Chondrocyte (in vitro differentiated cells): ENCODE measurements around the gene BAD. TPM values are rescaled to one million over a fixed set of nuclear protein-coding genes. Genes with fewer than 3 reads are reported as not detected.
A peak's percentile ranks its signal among the peaks of the same experiment; 100 is the strongest.

Experiments used
- DNase-seq: peaks from one replicate; pipeline ENCODE4 v3.0.0; 2021; ENCODE audit warnings: mixed read lengths, low spot score
- H3K27ac Mint-ChIP-seq: one replicate; pipeline ENCODE4 v1.8.0; 2021; ENCODE audit warnings: mild to moderate bottlenecking, moderate library complexity, mixed read lengths; ENCODE audit not compliant: unreplicated experiment
- H3K27me3 Mint-ChIP-seq: 2 replicates; pipeline ENCODE4 v1.8.0; 2021; ENCODE audit warnings: low read depth, mixed read lengths
- H3K36me3 Mint-ChIP-seq: 2 replicates; pipeline ENCODE4 v1.8.0; 2021; ENCODE audit warnings: low read depth, mixed read lengths
- H3K4me1 Mint-ChIP-seq: 2 replicates; pipeline ENCODE4 v1.8.0; 2021; ENCODE audit warnings: low read depth, mild to moderate bottlenecking, mixed read lengths
- H3K4me3 Mint-ChIP-seq: one replicate; pipeline ENCODE4 v1.8.0; 2021; ENCODE audit warnings: mild to moderate bottlenecking, moderate library complexity, mixed read lengths; ENCODE audit not compliant: unreplicated experiment
- H3K9me3 Mint-ChIP-seq: 2 replicates; pipeline ENCODE4 v1.8.0; 2021; ENCODE audit warnings: low read depth, mixed read lengths
- total RNA-seq: library from RNA; stranded (reverse); gene quantifications from 3 replicates; pipeline ENCODE4 v1.2.1, GENCODE V29; 2021
- TF ChIP-seq, protein P1 (sequence below): fragments of 200-600 bp; sonication (generic); IDR thresholded peaks from 2 replicates; pipeline ENCODE4 v1.5.0; 2021; ENCODE audit warnings: antibody characterized with exemption, mild to moderate bottlenecking, moderate library complexity

Gene BAD
- total RNA-seq, 1 donor from 2014 or later, result 56.8 TPM

DNA sequence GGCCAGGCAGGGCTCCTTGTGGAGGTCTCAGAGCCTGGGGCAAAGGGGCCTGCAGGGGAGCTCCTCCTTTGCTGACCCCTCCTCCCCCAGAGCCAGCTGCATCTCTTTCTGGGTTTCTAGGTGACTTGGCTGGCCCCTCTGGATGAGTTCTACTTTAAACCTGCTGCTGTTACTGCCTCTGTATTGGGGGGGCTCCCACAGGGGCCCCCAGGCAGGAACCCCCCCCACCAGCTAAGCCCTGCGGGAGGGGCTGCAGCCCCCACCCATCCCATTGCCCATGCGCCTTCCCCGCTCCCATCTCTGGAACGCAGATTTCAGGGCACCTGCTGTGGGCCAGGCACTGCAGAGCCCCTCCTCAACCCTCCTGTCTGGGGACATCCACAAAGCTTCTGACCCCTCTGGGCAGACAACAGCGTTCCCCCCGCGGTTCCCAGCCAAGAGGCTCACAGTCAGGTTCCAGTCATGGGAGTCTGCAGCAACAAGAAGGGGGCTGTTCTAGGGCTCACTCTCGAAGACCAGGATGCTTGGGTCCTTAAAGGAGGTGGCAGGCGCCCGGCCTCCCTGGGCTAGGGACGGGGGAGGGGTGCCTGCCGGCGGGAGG is 34.0 kb downstream of the BAD start:
- Mint-ChIP-seq H3K4me1 (peaks cover 30% of the 10 kb centered on the region), H3K27ac (no peak overlapping the region), H3K27me3 (no peaks in the 10 kb centered on the region), H3K4me3 (peak overlapping the region; percentile 77), H3K9me3 (no peaks in the 10 kb centered on the region), H3K36me3 (no peaks in the 10 kb centered on the region)
- no peak for DNase-seq
- TF ChIP-seq, protein P1, sequence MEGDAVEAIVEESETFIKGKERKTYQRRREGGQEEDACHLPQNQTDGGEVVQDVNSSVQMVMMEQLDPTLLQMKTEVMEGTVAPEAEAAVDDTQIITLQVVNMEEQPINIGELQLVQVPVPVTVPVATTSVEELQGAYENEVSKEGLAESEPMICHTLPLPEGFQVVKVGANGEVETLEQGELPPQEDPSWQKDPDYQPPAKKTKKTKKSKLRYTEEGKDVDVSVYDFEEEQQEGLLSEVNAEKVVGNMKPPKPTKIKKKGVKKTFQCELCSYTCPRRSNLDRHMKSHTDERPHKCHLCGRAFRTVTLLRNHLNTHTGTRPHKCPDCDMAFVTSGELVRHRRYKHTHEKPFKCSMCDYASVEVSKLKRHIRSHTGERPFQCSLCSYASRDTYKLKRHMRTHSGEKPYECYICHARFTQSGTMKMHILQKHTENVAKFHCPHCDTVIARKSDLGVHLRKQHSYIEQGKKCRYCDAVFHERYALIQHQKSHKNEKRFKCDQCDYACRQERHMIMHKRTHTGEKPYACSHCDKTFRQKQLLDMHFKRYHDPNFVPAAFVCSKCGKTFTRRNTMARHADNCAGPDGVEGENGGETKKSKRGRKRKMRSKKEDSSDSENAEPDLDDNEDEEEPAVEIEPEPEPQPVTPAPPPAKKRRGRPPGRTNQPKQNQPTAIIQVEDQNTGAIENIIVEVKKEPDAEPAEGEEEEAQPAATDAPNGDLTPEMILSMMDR, result no peak

DNA sequence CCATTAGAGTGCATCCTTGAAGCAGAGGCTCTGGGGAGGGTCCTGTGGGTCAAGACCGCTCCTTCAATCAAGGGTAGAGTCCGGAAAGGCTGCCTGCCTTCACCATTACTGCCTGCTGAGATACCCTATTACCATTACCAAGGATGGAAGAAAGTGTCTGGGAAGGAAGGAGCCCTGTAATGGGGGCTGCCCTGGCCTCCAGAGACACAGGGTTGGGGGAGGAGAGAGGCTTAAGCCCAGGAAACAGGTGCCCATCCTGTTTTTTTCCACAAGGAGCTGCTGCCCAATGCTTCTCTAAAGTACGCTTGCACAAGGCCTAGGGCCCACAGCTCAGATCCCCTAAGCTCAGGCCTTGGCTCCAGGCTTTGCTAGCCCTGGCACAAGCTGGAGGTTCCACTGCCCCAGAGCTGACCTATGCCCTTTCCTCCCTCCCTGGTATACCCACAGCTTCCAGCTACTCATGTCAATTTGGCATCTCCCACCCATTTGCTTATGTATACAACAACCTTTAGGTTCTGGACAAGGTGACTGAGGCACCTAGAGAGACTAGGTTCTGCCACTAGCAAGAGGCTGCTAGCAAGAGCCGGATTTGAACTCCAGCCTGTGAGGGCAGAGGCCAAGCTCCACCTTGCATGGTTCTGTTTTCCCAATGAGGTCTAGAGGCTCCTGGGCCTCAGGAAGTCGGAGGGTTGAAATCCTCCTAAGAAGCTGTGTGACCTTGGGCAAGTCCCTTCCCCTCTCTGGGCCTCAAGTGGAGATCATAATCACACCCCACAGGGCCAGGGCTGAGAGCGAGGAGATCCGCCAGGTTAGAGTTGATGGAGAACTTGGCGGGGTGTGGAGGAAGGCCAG is 34.7 kb downstream of the BAD start:
- Mint-ChIP-seq H3K9me3 (no peaks in the 10 kb centered on the region), H3K4me3 (no peak overlapping the region), H3K36me3 (no peaks in the 10 kb centered on the region), H3K27me3 (no peaks in the 10 kb centered on the region), H3K27ac (no peak overlapping the region), H3K4me1 (peaks cover 34% of the 10 kb centered on the region)
- no peak for DNase-seq
- TF ChIP-seq, protein P1, result no peak

DNA sequence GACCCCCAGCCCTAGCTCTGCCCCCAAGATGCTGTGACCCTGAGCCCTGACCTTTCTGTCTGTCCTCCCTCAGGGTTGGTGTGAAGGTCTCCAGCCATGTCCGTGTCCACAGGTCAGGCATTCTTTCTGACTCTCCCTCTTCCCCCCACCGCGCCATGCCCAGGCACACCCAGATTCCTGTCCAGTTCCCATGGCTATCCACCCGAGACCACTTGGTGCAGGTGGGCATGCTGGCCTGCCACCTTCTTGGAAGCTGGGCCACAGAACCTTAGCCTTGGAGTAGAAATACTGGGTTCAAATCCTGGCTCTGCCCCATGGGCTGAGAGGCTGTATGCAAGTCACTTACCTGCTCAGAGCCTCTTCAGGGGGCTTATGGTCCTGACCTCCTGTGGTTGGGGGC is 35.4 kb downstream of the BAD start:
- Mint-ChIP-seq H3K36me3 (no peaks in the 10 kb centered on the region), H3K27ac (no peak overlapping the region), H3K9me3 (no peaks in the 10 kb centered on the region), H3K4me3 (no peak overlapping the region), H3K27me3 (no peaks in the 10 kb centered on the region), H3K4me1 (peaks cover 35% of the 10 kb centered on the region)
- TF ChIP-seq, protein P1, result no peak
- DNase-seq, result no peak

DNA sequence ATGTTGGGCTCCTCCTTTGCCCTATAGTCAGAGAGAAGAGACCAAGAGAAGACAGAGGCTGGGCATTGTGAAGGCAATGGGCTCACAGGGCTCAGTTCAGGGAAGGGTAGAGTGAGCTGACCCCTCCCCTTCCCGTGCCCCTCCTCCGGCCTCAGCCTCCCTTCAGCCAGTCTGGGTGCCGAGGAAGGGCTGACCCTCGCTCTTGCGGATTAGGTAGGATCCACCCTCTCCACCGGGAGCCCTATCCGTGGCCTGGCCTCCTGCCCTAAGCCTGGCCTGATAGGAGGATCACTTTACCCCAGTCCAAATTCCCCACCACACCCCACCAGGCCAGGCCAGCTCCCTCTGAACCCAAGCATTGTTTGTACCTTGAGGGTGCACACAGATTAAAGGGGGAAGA is 35.9 kb downstream of the BAD start:
- no peak overlapping the region for H3K27ac Mint-ChIP-seq
- H3K36me3 Mint-ChIP-seq, result peaks cover 3% of the 10 kb centered on the region
- no peak for DNase-seq
- H3K4me1 Mint-ChIP-seq, result peaks cover 35% of the 10 kb centered on the region
- no peaks in the 10 kb centered on the region for H3K9me3 Mint-ChIP-seq
- no peak overlapping the region for H3K4me3 Mint-ChIP-seq
- TF ChIP-seq, protein P1, result no peak
- no peaks in the 10 kb centered on the region for H3K27me3 Mint-ChIP-seq

DNA sequence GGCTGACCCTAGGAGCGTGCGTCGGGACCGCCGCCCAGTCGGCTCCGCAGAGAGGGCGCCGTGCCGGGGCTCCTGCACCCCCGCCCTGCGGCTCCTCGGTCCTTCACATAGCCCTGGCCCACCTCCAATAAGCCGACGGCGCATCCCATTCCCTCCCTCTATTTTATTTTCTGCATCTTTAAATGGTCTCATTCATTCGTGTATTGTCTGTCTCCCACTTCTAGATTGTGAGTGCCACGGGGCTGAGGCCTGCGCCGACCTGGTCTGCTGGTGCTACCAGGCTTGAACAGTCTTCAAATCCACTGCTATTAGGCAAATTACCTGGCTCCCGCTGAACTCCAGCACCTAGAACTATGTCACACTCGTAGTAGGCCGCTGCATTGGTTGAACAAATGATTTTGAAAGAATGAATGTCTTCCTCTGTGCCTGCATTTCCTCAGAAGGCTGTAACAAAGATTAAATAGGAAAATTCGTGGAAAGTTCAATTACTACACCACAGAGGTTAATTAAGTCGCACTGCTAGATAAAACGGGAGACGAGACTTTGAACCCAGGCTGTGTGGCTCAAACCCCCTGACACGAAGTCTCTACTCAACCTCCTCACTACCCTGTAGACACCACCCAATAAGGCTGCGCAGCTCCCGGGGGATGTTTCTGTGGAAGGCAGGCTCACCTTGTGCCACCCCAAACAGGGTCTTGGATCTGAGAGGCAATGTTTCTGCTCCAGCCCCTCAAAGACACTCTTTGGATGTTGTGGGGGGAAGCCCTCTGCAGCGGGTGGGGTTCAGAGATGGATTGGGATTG is 36.5 kb downstream of the BAD start:
- Mint-ChIP-seq H3K36me3 (peaks cover 4% of the 10 kb centered on the region), H3K27me3 (no peaks in the 10 kb centered on the region), H3K4me3 (peak overlapping the region; percentile 84), H3K4me1 (peaks cover 35% of the 10 kb centered on the region), H3K9me3 (no peaks in the 10 kb centered on the region), H3K27ac (peak overlapping the region; percentile 51)
- no peak for DNase-seq
- TF ChIP-seq, protein P1, result no peak
